SKM-1 treated with dmso at 0.1 percent for 144 hours (cell line): Measurements from ENCODE around the gene NT5C2.
"Not testable (repeated sequence)": the region's sequence is repeated elsewhere in the genome, so short reads cannot be mapped to it uniquely, and the experiment has no call there.

Experiments used
- DNase-seq: peaks from one replicate; lab custom pipeline; 2025; ENCODE audit not compliant: unreplicated experiment; lab: John Stamatoyannopoulos, UW

NT5C2 gene

DNA sequence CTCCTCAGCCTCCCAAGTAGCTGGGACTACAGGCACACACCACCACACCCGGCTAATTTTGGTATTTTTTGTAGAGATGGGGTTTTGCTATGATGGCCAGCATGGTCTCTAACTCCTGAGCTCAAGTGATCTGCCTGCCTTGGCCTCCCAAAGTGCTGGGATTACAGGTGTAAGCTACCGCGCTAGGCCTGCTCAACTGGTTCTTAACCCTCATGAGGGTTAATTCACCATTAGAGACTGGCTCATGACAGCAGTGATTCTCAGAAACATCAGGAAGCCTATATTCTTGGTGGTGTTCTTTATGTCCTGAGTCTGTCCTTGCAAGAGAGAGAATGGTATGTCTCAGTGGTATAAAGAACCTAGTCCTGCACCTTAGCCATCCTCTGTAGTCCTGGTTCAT lies 10.4 kb upstream of the NT5C2 start:
- no peak for DNase-seq

- peak; percentile 94 for DNase-seq
These were observed 9.2 kb upstream of the NT5C2 start for GRCh38 chr10:103202319-103202718.

DNA sequence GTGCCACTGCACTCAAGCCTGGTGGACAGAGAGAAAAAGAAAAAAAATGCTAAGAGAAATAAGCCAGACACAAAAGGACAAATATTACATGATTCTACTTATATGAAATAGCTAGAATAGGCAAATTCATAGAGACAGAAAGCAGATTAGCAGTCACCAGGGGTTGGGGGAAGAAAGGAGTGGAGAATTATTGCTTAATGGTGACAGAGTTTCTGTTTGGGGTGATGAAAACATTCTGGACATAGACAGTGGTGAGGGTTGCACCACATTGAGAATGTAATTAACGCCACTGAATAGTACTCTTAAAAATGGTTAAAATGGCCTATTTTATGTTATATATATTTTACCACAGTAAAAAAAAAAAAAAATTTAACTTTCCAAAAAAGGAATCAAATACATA lies 6.4 kb upstream of the NT5C2 start:
- DNase-seq, result peak; percentile 75

DNA sequence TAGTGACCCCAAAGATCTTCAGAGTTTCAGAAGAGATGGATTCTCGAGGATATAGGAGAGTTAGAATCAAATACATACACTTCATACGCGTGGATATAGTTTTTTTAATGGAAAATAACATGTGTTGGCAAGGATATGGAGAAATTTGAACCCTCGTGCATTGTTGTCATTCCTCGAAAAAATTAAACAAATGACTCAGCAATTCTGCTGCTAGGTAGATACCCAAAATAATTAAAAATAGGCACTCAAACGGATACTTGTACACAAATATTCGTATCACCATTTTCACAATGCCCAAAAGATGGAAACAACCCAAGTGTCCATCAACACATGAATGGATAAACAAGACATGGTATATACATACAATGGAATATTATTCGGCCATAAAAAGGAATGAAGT lies 5.6 kb upstream of the NT5C2 start:
- DNase-seq, result no peak

DNA sequence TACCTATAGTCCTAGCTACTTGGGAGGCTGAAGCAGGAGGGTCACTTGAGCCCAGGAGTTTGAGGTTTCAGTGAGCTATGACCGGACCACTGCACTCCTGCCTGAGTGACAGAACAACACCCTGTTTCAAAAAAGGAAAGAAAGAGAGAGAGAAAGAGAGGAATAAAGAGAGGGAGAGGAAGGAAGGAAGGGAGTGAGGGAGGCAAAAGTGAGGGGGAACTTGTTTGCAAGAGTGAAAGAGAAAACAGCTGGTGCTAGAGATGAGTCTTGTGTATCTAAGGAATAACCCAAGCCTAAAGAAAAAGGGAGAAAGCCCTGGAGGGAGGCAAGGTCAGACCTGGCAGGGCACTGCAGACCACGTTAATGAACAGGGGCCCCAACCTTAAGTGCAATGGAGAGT lies 4.8 kb upstream of the NT5C2 start:
- no peak for DNase-seq

DNA sequence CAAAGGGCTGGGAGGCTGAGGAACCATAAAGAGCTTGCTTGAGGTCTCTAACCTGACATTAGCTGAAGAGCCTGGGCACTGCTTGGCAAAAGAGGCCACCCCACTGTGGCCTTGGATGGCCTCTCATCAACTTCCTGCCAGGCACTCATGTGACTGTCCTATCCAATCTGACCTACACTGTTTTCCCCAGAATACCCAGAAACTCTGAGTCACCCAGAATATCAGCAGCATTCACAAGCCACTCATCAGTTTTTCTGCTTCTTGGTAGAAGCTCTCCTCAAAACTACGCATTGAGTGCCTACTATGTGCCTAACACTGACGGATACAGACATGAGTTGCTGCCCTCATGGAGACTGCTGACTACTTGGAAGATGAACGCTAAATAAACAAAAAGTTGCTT lies 4.1 kb upstream of the NT5C2 start:
- peak; percentile 89 for DNase-seq

GRCh38 chr10:103196516-103196915 lies 3.4 kb upstream of the NT5C2 start:
- no peak for DNase-seq

- DNase-seq, result no peak
These were observed 903 bp upstream of the NT5C2 start for GRCh38 chr10:103193820-103194529.

- DNase-seq, result peak; percentile 80
These were observed 493 bp downstream of the NT5C2 start for GRCh38 chr10:103192451-103193106.

GRCh38 chr10:103192089-103192450 lies 1.0 kb downstream of the NT5C2 start:
- DNase-seq, result no peak

- DNase-seq, result not testable (repeated sequence)
These were observed 1.9 kb downstream of the NT5C2 start for GRCh38 chr10:103191198-103191597.

DNA sequence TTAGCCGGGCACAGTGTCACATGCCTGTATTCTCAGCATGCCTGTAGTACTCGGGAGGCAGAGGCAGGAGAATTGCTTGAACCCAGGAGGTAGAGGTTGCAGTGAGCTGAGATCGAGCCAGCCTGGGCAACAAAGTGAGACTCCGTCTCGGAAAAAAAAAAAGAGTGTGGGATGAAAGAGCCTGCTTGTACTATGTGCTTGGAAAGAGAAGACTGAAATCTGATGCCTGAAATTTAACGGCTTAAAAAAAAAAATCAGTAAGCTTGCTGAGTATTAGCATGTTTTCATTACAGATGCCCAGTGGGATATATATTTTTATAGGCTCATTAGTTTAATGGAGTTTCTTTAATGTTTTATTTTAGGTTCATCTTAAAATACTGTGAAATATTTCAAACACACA lies 4.2 kb downstream of the NT5C2 start:
- DNase-seq, result no peak

DNA sequence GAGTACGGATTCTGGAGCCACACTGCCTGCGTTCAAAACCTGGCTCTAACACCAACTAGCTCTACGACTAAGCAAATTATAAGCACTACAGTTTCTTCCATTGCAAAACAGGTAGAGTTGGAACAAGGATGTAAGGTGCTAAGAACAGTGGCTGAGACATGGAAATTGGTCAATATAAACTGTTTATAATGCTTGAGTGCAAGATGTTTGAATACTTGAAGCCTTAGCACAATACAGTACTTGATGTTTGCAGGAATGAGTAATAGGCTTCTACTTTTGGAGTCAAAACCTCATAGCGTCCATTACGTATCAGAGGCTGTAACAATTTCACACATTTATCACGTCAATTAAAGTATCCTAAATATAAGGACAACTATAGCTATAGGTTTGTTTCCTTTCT lies 6.9 kb downstream of the NT5C2 start:
- DNase-seq, result no peak

DNA sequence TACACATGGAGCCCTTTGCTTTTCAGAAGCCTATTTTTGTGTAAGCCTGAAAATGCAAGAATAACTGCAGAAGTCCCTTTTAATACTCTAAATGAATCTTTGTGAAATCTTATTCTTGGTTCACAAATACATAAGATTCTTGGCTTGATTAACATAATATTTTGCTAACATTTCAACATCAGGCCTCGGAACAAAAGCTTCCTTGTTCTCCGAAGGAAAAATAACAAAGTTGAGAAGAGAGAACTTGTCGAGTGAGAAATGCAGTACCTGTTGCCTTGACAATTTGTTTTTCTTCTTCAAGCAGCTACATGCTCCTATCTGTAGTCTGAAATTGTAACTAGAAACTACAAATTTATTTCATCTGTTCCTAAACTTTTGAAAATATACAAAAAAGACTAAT lies 8.5 kb downstream of the NT5C2 start:
- DNase-seq, result no peak

DNA sequence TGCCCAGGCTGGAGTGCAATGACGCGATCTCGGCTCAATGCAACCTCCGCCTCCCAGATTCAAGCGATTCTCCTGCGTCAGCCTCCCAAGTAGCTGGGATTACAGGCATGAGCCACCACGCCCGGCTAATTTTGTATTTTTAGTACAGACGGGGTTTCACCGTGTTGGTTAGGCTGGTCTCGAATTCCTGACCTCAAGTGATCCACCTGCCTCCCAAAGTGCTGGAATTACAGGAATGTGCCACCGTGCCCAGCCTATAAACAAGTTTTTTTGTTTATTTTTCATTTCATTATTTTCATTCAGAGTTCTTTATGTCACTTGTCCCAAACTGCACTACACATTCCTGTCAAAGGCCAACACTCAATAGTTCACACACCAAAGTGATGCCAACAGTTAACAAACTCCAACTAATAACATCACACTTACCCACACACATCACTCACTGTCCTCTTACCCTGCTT lies 9.1 kb downstream of the NT5C2 start:
- DNase-seq, result not testable (repeated sequence)

- DNase-seq, result peak; percentile 80
These were observed 11.8 kb downstream of the NT5C2 start for GRCh38 chr10:103181244-103181643.

DNA sequence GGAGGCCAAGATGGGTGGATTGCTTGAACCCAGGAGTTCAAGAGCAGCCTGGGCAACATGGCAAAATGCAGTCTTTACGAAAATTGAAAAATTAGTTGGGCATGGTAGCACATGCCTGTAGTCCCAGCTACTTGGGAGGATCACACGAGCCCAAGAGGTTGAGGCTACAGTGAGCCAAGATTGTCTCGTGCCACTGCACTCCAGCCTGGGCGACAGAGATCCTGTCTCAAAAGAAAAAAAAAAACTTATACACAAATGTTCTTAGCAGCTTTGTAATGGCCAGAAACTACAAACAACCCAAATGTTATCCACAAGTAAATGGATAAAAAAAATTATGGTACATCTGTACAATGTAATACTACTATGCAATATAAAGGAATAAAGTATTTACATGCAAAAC lies 12.6 kb downstream of the NT5C2 start:
- no peak for DNase-seq

DNA sequence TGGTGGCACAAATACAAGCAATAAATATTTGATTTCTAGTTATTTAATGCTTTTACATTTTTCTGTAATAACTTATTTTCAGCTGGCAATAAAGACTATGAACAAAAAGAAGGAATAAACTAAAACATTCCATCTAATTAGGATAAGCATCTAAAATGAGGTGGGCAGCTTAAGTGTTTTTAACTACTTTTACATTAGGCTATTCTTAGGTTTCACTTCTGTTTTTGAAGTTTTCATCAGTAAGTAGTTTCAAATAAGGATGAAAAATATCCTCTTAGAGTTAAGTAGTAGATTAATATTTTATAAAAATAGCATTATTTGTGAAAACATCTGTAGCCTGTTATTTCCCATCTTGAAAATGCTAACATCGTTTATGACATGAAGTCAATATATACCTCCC lies 15.9 kb downstream of the NT5C2 start:
- no peak for DNase-seq

DNA sequence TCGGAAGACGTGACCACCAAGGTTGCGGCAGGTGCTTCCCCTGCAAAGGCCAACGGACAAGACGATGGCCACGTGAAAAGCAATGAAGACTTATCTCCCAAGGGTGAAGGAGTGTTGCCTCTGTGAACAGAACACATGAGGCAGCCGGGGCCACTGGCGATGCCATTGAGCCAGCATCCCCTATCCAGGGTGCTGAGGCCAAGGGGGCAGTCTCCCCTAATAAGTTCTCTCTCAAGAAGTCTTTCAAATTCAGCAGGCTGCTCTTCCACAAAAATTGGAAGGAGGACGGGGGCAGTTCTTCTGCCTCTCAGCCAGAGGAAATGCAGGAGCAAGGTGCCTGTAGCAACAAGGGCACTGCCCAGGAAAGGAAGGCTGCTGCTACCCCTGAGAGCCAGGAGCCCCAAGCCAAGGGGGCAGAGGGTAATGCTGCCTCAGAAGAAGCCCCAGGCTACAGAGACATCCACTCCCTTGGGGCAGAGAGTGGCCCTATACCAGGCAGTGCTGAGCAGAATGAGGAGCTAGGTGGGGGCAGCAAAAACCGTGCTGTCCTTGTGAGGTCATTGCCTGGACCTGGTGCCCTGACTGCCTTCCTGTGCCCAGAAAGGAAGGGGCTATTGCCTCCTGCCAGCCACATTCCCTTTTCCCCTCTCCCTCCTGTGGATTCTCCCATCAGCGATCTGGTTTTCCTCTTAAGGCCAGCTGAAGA lies 17.3 kb downstream of the NT5C2 start:
- DNase-seq, result no peak

- not testable (repeated sequence) for DNase-seq
These were observed 18.7 kb downstream of the NT5C2 start for GRCh38 chr10:103174324-103174723.

GRCh38 chr10:103171278-103171677 lies 21.8 kb downstream of the NT5C2 start:
- DNase-seq, result no peak

DNA sequence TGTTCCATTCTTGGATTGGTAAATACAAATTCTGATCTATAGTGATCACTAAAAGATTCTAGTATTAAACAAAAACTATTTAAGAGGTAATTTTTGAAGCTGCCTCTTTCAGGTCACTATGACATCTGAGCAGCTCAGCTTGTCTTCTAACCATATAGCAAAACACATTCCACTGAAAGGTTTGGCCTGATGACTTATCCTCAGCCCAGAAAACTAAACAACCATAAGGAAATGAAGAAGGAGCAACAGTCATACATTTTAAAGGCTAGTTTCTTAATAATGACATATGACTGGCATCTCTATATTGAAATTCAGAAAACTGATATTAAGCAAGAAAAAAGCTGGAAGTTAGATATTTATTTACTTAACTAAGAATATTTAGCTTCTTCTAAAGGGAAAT lies 24.6 kb downstream of the NT5C2 start:
- no peak for DNase-seq
